NCI-H748 treated with DMSO at 0.1 percent for 48 hours (cell line): Measurements from ENCODE around the gene PHKA1.
"Not testable (repeated sequence)": the region's sequence is repeated elsewhere in the genome, so short reads cannot be mapped to it uniquely, and the experiment has no call there.

Experiments
- DNase-seq: peaks from one replicate; lab custom pipeline; 2025; lab: John Stamatoyannopoulos, UW

The PHKA1 gene

GRCh38 chrX:72713599-72714477 lies at the start of gene PHKA1:
TSS of gene PHKA1 (minus strand) at chrX:72714306. CDS start at chrX:72713880, 426 bp downstream.
- DNase-seq: not testable (repeated sequence)

GRCh38 chrX:72760454-72760853 lies 46.3 kb upstream of the PHKA1 start:
- DNase-seq: not testable (repeated sequence)

GRCh38 chrX:72748545-72748944 lies 34.4 kb upstream of the PHKA1 start:
- DNase-seq: not testable (repeated sequence)

GRCh38 chrX:72745546-72745945 lies 31.4 kb upstream of the PHKA1 start:
- not testable (repeated sequence) for DNase-seq

GRCh38 chrX:72735561-72735960 lies 21.5 kb upstream of the PHKA1 start:
- DNase-seq: no peak

- DNase-seq: not testable (repeated sequence)
Observed at GRCh38 chrX:72733636-72734035, 19.5 kb upstream of the PHKA1 start.

- DNase-seq: no peak
Observed at GRCh38 chrX:72727846-72728245, 13.7 kb upstream of the PHKA1 start.

- DNase-seq: no peak
Observed at GRCh38 chrX:72716766-72717165, 2.7 kb upstream of the PHKA1 start.

GRCh38 chrX:72715546-72715945 lies 1.4 kb upstream of the PHKA1 start:
- no peak for DNase-seq

- DNase-seq: no peak
Observed at GRCh38 chrX:72714478-72714916, 391 bp upstream of the PHKA1 start.

GRCh38 chrX:72713130-72713529 lies 976 bp downstream of the PHKA1 start:
- no peak for DNase-seq

GRCh38 chrX:72712094-72712755 lies 1.9 kb downstream of the PHKA1 start:
- DNase-seq: no peak

- DNase-seq: no peak
Observed at GRCh38 chrX:72705814-72706213, 8.3 kb downstream of the PHKA1 start.

- no peak for DNase-seq
Observed at GRCh38 chrX:72705111-72705510, 9.0 kb downstream of the PHKA1 start.

- no peak for DNase-seq
Observed at GRCh38 chrX:72694170-72694569, 19.9 kb downstream of the PHKA1 start.

GRCh38 chrX:72693477-72693876 lies 20.6 kb downstream of the PHKA1 start:
- DNase-seq: no peak

- DNase-seq: no peak
Observed at GRCh38 chrX:72687396-72687795, 26.7 kb downstream of the PHKA1 start.

GRCh38 chrX:72685810-72686456 lies 28.2 kb downstream of the PHKA1 start:
- DNase-seq: peak; percentile 13

GRCh38 chrX:72685018-72685417 lies 29.1 kb downstream of the PHKA1 start:
- no peak for DNase-seq

- DNase-seq: no peak
Observed at GRCh38 chrX:72683631-72684030, 30.5 kb downstream of the PHKA1 start.

GRCh38 chrX:72676465-72676864 lies 37.6 kb downstream of the PHKA1 start:
- no peak for DNase-seq

- DNase-seq: not testable (repeated sequence)
Observed at GRCh38 chrX:72673951-72674350, 40.2 kb downstream of the PHKA1 start.

- DNase-seq: not testable (repeated sequence)
Observed at GRCh38 chrX:72669508-72669907, 44.6 kb downstream of the PHKA1 start.
